ENCODE data around the gene STIM1.
"Not testable (repeated sequence)": the region's sequence is repeated elsewhere in the genome, so short reads cannot be mapped to it uniquely, and the experiment has no call there.

Gene STIM1

DNA sequence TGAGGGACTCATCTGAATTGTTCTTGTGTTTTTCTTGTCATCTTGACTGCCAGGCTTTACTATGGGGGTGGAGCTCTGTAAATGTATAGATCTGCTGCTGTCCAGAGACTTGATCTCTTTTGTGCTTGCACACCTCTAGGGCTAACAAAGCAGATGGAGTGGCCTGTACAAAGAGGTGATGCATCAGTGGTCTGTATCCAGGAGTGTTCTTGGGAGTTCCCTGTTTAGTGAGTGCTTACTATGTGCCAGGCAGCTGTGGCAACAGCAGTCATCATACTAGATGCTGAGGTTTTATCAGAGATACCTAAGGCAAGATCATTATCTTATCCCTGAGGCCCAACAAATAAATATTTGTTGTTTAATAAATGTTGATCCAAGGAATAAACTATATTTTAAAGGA is 33.4 kb downstream of the STIM1 start:
- DNase-seq = no peak

DNA sequence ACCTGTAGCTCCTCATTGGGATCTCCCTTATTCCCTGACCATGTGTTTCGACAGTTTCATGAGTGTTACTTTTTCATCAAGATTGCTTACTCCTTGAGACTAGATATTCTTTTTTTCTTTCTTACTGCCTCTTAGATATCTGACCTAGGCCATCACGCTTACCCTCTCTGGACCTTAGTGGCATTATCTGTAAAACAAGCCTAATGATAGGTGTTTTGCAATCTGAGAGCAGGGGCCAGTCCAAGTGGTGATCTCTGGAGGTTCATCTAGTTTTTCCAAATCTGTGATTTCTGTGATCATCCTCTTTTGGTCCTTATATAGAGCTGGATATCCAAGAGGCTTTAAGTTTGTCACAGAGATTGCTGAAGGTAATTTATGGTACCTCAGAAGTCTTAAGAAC is 34.5 kb downstream of the STIM1 start:
- no peak for DNase-seq

DNA sequence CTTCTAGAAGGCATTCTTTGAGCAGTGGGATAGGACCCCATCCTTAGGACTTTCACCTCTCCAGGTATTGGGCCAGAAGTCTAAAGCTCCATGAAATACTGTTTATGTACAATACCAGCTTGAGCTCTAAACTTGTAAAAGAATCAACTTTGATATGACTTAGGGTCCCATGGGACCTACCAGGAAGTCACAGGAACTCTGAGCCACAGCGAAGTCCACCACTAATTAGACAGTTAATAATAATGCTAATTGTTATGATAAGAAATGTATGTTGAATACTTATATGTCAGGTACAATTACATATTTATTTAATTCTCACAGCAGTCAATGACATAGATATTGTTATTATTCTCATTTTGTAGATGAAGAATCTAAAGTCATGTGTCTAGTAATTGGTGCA is 35.3 kb downstream of the STIM1 start:
- no peak for DNase-seq

DNA sequence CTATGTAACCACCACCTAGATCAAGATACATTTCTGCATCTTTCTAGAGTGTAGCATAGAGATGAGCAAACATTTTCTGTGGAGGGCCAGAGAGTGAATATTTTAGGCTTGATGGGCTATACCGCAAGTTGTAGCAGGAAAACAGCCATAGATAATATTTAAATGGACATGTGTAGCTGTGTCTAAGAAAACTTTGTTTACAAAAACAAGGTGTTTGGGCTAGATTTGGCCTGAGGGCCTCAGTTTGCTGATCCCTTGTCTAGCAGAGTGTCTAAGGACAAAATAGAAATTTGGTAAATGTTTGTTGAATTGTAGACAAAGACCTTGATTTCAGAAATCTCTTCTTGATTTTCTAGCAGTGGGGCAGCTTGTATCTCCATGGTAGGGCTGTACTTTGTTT is 36.3 kb downstream of the STIM1 start:
- DNase-seq = no peak

DNA sequence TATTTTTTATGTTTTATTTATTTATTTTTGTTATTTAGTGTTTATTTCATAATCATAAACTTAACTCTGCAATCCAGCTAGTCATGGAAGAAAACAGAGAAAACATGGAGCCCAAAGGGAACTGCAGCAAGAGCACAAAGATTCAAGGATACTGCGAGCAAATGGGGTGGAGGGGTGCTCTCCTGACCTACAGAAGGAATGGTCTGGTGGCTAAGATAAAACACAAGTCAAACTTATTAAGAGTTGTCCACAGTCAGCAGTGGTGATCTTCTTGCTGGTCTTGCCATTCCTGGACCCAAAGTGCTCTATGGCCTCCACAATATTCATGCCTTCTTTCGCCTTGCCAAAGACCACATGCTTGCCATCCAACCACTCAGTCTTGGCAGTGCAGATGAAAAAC is 36.7 kb downstream of the STIM1 start:
- no peak for DNase-seq

DNA sequence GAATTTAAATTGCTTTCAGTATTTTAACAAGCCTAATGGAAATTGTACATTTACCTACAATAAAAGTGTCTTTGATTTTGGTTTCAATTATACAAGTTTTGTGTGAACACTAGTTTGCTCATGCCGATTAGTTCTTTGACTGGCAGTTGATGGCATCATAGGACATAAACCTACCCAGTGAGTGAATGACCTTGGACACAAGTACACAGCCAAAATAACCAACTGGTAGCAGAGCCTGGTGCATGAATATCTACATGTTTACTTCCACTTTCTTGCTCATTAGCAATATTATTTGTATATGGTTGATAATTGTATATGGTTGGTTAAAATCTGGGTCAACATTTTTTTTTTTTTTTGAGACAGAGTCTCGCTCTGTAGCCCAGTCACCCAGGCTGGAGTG is 37.8 kb downstream of the STIM1 start:
- DNase-seq = no peak

DNA sequence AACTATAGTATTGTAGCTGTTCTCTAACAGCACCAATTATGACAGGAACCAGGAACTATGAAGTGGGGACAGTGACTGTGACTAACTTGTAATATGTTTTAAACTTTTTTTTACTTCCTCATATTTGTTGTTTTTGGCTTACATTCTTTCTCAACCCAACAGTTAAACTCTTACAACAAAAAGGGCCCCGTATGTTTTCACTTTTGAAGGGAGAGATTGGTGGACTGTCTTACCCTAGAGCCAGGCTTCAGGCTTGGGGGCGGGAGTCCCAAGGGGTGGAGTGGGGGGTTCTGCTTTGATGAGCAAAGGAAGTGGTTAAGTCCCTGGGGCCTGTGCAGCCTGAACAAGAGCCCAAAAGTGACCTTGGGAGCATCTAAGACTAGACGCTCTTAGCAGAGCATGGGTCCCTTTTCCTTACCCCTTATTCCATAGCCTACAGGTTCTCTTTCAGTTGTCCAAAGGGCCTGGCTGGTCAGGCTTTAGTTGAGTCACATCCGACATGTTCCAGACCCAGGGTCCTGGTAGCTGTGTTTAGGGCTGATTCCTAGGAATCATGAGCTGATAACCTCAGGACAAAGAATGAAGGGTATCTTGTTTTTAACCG is 38.8 kb downstream of the STIM1 start:
- no peak for DNase-seq

DNA sequence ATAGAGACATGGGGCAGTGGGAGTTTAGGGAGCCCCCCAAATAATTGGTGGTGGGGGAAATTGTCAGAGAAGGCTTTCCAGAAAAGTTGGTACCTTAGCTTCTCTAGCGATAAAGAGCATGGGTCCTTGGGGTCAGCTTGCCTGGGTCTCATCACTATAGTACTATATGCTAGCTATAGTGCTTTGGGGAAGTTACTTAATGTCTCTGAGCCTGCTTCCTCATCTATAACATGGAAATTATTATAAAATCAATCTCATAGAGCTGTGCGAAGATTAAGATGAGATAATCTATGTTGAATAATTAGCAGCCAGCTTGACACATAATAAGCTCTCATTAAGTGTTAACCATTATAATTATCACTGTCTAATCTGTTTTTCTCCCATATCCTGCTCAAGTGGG is 41.2 kb downstream of the STIM1 start:
- no peak for DNase-seq

DNA sequence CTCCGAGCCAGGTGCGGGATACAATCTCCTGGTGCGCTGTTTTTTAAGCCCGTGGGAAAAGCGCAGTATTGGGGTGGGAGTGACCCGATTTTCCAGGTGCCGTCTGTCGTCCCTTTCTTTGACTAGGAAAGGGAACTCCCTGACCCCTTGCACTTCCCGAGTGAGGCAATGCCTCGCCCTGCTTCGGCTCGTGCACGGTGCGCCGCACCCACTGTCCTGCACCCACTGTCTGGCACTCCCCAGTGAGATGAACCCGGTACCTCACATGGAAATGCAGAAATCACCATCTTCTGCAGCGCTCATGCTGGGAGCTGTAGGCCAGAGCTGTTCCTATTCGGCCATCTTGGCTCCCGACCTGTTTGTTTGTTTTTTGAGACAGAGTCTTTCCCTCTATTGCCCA is 44.8 kb downstream of the STIM1 start:
- DNase-seq = not testable (repeated sequence)

DNA sequence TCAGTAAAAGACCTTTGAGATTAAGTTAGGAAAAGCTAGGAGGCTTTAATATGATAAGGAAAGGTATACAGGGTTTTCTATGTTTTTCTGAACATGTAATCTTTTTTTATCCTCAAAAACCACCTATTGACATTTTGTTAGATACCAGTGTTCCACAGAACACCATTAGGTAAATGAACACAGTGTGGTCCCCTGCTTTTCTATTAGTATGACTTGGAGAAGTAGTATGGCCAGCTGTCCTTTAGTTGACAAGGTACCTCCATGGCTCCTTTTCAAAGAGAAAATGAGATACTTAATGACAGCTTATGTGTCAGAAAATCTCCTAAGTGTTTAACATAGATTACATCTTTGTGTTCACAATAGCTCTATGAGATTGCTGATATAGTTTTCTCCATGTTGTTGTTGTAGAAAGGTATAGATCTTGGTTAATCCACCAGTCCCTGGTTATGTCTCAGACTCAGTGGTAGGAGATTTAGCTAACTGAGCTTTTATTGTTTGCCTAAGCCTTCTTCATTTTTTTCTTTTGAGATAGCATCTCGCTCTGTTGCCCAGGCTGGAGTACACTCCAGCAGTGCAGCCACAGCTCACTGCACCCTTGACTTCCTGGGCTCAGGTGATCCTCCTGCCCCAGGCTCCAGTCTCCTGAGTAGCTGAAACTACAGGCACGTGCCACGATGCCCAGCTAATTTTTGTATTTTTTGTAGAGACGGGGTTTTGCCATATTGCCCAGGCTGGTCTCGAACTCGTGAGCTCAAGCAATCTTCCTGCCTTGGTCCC is 46.0 kb downstream of the STIM1 start:
- no peak for DNase-seq

DNA sequence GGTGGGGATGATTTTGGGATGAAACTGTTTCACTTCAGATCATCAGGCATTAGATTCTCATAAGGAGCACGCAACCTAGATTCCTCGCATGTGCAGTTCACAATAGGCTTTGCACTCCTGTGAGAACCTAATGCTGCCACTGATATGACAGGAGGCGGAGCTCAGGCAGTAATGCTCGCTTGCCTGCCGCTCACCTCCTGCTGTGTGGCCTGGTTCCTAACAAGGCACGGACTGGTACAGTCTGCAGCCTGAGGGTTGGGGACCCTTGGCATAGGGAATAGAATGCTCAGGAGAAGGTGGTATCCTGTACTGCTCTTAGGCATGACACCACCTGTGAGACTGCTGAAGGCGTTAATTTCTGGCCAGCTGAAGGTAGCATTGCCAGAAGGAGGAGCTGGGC is 47.0 kb downstream of the STIM1 start:
- DNase-seq = no peak

DNA sequence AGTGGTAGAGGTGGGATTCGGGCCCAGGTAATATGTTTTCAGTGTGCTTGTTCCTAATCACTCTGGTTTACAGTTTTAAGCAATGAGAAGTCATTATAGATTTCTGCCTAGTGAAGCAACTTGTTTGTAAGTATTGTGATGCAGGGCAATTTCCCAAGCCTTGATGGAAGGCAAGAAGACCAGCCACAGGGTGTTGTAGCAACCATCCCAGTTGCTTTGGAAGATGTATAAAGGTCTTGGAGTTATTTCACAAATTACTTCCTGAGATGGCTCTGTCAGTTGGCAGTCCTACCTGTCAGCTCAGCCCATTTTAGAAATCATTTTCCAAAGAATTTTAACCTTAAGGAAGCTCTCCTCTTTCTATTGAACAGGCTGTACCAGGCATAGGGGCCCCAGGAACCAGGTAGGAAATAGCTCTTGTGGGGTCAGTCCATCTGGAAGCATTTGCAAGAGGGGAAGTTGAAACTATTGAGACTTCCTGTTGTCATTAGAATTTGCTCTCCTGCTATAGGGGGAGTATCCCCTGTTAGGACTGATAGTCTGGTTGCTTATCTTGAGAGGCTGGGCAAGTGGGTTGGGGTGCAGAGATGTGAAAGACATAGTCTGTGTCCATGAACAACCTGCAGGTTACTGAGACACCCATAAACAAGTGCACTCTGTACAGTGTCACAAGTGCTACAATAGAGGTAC is 47.9 kb downstream of the STIM1 start:
- DNase-seq = no peak

DNA sequence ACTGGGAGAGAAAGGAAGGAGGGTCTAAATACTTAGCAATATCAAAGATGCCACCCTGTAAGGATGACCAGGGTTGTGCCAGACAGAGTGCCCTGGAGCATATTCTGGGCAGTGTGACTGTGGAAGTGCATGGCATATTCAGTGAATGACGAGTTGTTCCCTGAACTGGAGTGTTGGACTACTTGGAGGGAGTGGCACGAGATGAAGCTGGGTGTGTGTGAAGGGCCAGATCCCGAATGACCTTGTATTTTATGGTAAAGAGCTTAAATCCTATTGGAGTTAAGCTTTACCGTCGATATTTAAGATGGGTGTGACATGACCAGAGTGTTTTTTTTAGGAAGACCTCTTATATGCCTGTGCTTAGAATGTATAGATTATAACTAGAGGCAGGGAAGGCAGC is 48.8 kb downstream of the STIM1 start:
- DNase-seq = no peak

DNA sequence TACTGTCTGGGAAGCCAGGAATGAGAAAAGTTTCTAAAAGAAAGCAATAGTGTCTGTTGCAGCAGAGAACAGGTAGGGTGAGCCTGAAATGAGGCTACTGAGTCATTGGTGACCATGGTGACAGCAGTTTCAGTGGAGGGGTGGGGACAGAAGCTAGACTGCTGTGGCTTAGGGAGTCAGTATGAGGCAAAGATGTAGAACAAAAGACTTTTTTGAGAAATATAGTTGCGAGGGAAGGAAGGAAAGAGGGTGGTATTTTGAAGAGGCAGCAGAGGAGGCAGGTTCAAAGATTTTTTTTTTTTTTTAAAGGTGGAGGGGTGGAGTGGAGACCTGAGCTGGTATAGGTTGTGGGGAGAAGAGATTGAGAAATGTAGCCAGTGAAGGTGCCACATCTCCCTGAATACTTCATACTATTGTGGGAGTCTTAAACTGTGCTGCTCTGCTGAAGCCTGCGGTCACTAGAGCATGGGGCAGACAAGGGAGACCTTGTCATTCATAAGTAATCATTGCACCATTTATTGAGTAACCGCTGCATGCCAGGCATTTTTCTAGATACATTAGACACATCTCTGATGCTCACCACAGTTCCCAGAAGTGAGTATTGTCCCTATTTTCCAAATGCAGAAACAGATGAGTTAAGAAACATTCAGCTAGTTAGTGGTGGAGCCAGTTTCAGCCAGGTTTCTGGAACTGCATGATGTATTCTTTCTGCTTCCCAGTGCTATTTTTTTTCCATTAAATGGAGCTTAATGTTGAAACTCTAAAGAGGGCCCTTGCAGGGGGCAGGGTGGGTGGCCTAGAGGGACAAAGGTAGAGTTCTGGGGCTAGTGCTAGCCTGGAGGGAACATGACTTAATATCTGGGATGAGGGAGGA is 49.9 kb downstream of the STIM1 start:
- no peak for DNase-seq

DNA sequence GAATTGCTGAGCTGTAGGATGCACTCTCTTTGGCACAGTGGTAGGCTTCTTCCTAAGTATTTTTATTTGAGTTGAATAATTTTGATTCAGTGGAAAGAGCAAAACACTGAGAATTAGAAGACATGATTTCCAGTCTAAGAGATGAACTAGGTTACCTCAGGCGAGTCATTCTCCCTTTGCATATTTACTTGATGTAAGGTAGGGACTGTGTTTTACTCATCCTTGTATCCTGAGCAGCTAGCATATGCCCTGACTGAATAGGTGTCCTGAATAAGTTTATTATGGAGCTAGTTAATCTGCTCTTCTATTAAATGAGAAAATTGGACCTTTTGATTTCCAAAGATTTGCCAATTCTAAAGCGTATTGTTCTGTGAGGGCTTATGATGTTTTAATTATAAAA is 50.7 kb downstream of the STIM1 start:
- no peak for DNase-seq

DNA sequence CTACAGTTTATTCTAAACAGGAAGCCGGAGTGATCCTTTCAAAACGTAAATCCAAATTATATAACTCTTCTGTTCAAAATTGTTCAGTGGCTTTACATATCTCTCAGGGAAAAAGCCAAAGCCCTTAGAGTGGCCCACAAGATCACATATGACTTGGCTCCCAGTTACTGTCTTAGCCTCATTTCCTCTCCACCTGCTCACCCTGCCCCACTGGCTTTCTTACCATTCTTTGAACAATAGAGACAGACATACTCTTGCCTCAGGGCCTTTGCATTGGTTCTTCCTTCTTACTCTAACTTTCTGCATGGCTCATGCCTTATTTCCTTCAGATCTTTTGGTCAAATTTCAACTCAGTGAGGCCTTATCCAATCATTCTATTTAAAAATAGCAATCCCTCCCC is 52.1 kb downstream of the STIM1 start:
- no peak for DNase-seq

DNA sequence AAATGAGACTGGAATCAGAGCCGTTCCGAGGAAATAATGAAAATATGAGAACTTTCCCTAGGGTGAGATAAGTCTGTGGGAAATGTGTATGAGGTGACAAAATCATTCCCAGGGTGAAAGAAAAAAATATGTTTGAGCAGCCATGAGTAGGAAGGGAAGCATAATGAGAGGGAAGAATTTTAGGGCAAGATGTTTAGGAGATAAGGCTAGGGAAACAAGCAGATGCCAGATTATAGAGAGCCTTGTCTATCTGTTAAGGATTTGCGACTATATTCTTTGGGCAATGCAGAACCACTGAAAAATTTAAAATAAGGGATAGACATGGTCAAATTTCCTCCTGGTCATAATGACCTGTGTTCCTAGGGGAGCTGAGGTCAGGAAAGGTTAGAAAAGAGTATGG is 54.4 kb downstream of the STIM1 start:
- DNase-seq = no peak

DNA sequence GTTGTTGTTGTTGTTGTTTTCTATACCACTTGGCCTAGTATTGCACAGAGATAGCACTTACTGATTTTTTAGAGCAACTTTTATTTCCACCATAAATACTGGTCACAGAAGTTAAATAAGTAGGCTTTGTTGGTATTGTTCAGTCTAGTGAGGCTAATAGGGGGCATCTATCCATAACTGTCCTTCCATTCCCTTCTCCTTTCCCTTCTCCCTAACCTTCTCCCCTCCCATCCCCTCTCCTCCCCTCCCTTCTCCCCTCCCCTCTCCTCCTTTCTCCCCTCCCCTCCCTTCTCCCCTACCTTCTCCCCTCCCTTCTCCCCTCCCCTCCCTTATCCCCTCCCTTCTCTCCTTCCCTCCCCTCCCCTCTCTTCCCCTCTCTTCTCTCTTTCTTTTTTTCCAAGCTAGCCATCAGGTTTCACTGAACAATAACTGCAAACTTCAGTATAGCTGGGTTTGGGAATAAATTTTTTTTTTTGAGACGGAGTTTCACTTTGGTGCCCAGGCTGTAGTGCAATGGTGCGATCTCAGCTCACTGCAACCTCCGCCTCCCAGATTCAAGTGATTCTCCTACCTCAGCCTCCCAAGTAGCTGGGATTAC is 56.5 kb downstream of the STIM1 start:
- no peak for DNase-seq

DNA sequence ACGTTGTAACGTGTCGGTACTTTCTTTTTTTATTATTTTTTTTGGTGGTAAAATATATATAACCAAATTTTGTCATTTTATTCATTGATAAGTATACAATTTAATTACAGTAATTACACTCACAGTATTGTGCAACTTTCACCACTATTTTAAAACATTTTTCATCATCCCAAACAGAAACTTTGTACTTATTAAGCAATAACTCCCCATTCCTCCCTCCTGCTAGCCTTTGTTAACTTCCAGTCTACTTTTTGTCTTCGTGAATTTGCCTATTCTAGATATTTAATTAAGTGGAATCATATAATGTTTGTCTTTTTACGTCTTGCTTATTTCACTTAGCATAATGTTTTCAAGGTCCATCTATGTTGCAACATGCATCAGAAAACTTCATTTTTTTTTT is 58.5 kb downstream of the STIM1 start:
- no peak for DNase-seq

DNA sequence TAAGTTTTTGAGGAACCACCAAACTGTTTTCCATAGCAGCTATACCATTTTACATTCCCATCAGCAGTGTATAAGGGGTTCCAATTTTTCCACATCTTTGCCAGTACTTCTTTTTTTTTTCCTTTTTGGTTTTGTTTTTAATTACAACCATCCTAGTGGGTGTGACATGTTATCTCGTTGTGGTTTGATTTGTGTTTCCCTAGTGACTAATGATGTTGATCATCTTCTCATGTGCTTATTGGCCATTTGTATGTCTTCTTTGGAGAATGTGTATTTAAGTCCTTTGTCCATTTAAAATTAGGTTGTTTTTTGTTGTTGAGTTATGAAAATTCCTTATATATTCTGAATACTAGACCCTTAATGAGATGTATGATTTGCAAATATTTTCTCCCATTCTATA is 59.3 kb downstream of the STIM1 start:
- DNase-seq = no peak

DNA sequence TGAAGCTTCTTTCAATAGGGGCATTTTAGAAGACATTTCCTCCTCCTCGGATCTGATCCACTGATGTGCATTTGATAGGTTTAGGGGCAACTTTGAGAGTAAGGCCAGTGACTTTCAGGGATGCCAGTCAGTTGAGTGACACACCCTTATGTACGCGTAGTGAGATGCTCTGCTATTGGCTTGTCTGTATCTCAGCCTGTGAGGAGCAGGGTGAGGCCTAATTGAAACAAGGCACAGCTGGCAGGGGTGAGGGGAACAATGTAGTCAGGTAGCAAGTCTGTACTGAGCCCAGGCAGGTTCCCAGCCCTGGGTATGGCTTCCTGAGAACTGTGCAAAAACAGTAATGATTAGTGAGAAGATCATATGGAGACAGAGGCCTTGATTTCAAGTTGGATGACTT is 61.5 kb downstream of the STIM1 start:
- DNase-seq = no peak

DNA sequence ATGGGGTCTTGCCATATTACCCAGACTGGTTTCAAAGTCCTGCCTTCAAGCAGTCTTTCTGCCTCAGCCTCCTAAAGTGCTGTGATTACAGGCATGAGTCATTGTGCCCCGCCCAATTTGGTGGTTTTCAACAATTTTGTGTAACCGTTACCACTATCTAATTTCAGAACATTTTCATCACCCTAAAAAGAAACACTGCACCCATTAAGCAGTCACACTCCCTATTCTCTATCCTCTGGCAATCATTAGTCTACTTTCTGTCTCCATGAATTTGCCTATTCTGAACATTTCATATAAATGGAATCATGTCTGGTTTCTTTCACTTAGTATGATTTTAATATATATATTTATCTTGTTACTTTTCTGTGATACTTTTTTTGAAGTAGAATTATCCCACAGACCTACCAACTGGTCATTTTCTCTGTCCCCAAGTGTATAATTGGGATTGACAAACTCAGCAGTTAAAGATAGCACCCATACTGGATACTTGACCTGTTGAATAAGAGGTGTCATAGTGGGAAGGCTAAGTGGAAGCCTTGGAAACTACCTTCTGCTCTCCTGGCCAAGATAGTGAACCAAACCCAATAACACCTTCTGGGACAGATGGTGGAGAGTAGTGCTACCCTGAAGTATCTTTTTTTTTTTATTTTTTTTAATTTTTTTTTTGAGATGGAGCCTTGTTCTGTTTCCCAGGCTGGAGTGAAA is 64.8 kb downstream of the STIM1 start:
- no peak for DNase-seq

All from NCI-H2107 (cell line).